HCT116 (cell line): ENCODE results near the gene EXOSC7. TPM values are rescaled to one million over a fixed set of nuclear protein-coding genes. Genes with fewer than 3 reads are reported as not detected.

Source experiments
- ATAC-seq: fragments of 200-7000 bp; cut with Tn5 transposase; 2 replicates; pipeline ENCODE4 v1.9.1; 2020; ENCODE audit warnings: mild to moderate bottlenecking, moderate library complexity
- BruUV-seq: library from RNA; stranded (reverse); fragments of 400-500 nt; replicated peaks from 2 replicates; lab custom pipeline; 2021; lab: Mats Ljungman, UMichigan
- CTCF ChIA-PET: fragments of 300-600 bp; sonication (Branson Sonifier 250); formaldehyde crosslinking; loops from one replicate; lab custom pipeline; 2021; ENCODE audit warnings: antibody characterized with exemption; lab: Charles Lee
- POLR2A ChIA-PET: fragments of 300-600, 350-600 bp; sonication (Branson Sonifier 250); formaldehyde crosslinking; loops from one replicate; lab custom pipeline; 2021; ENCODE audit warnings: antibody characterized with exemption; lab: Charles Lee
- RAD21 ChIA-PET, 2 experiments: fragments of 300-600 bp; sonication (Branson Sonifier 250); formaldehyde crosslinking; loops; one replicate each; lab custom pipeline; 2023; ENCODE audit warnings: low total read pairs in 2 of 2; ENCODE audit not compliant: uncharacterized antibody in 2 of 2, unreplicated experiment in 2 of 2, low non-redundant PET in 1 of 2; lab: Charles Lee
- DNase-seq: peaks from one replicate; pipeline ENCODE4 v3.0.0-alpha.2; 2010; ENCODE audit warnings: low read depth, low spot score
- H2AFZ ChIP-seq: fragments of 200-600 bp; shearing (Covaris generic), sonication (generic); 2 replicates; pipeline ENCODE4 v1.6.1; 2017; ENCODE audit warnings: low read depth, mixed run types, mixed read lengths, antibody characterized with exemption, low read length; ENCODE audit not compliant: poor library complexity, severe bottlenecking
- H3K27ac ChIP-seq: 2 replicates; pipeline ENCODE4 v1.5.1; 2012; ENCODE audit warnings: low read depth, low read length
- H3K27me3 ChIP-seq: fragments of 200-600 bp; sonication (generic); 2 replicates; pipeline ENCODE4 v1.6.1; 2016; ENCODE audit warnings: mixed run types, low read length, mixed read lengths; ENCODE audit not compliant: insufficient read depth
- H3K36me3 ChIP-seq, 2 experiments: fragments of 200-500 bp in 1 of 2; fragments of 200-600 bp in 1 of 2; sonication (Bioruptor generic) in 1 of 2; sonication (generic) in 1 of 2; 2 replicates each; pipeline versions ENCODE4 v1.5.1 to v1.6.1; 2014 to 2016; ENCODE audit warnings: low read length in 2 of 2, inconsistent platforms in 1 of 2, mixed read lengths in 1 of 2, mixed run types in 1 of 2; ENCODE audit not compliant: insufficient read depth in 2 of 2, control insufficient read depth in 1 of 2
- H3K4me1 ChIP-seq, 2 experiments: fragments of 200-600 bp in 1 of 2; sonication (generic) in 1 of 2; 2 replicates each; pipeline versions ENCODE4 v1.5.1 to v1.6.1; 2012 to 2017; ENCODE audit warnings: low read length in 2 of 2, inconsistent platforms in 1 of 2, mild to moderate bottlenecking in 1 of 2, mixed read lengths in 1 of 2, mixed run types in 1 of 2, moderate library complexity in 1 of 2; ENCODE audit not compliant: insufficient read depth in 2 of 2, control insufficient read depth in 1 of 2
- H3K4me2 ChIP-seq: fragments of 200-600 bp; sonication (generic); 2 replicates; pipeline ENCODE4 v1.6.1; 2017; ENCODE audit warnings: mixed run types, low read length, mixed read lengths
- H3K4me3 ChIP-seq, 2 experiments: fragments of 200-600 bp in 1 of 2; sonication (generic) in 1 of 2; replicated peaks in 1 of 2; 2 replicates each; pipeline ENCODE4 v1.5.1; 2011 to 2016; ENCODE audit warnings: low read length in 2 of 2, control low read depth in 1 of 2, low read depth in 1 of 2, mild to moderate bottlenecking in 1 of 2, mixed read lengths in 1 of 2, mixed run types in 1 of 2
- H3K79me2 ChIP-seq: fragments of 200-600 bp; sonication (generic); 2 replicates; pipeline ENCODE4 v1.6.1; 2017; ENCODE audit warnings: mild to moderate bottlenecking, mixed run types, low read length, moderate library complexity, mixed read lengths; ENCODE audit not compliant: insufficient read depth
- H3K9ac ChIP-seq: fragments of 200-600 bp; sonication (generic); 2 replicates; pipeline ENCODE4 v1.6.1; 2016; ENCODE audit warnings: low read length, mixed read lengths
- H3K9me2 ChIP-seq: fragments of 200-600 bp; sonication (generic), shearing (Covaris generic); 2 replicates; pipeline ENCODE4 v1.6.1; 2017; ENCODE audit warnings: mixed run types, mild to moderate bottlenecking, moderate library complexity; ENCODE audit not compliant: insufficient read depth
- H3K9me3 ChIP-seq, 2 experiments: fragments of 200-500 bp in 1 of 2; fragments of 200-600 bp in 1 of 2; sonication (Bioruptor generic) in 1 of 2; sonication (generic) in 1 of 2; 2 replicates each; pipeline ENCODE4 v1.6.1; 2014 to 2017; ENCODE audit warnings: low read length in 2 of 2, mixed read lengths in 2 of 2, inconsistent platforms in 1 of 2, low read depth in 1 of 2, mild to moderate bottlenecking in 1 of 2, mixed run types in 1 of 2, moderate library complexity in 1 of 2; ENCODE audit not compliant: control insufficient read depth in 1 of 2, insufficient read depth in 1 of 2
- H4K20me1 ChIP-seq: fragments of 200-600 bp; sonication (generic), shearing (Covaris generic); 2 replicates; pipeline ENCODE4 v1.6.1; 2017; ENCODE audit warnings: mixed run types, mild to moderate bottlenecking, moderate library complexity; ENCODE audit not compliant: insufficient read depth
- CBX3 ChIP-seq: IDR thresholded peaks from 2 replicates; pipeline ENCODE4 v1.6.1; 2012; ENCODE audit warnings: low read depth
- CEBPB ChIP-seq: IDR thresholded peaks from 2 replicates; pipeline ENCODE4 v1.6.1; 2012; ENCODE audit warnings: low read depth
- EGR1 ChIP-seq: IDR thresholded peaks from 2 replicates; pipeline ENCODE4 v1.6.1; 2012; ENCODE audit warnings: low read depth
- ELF1 ChIP-seq: IDR thresholded peaks from 2 replicates; pipeline ENCODE4 v1.6.1; 2012; ENCODE audit warnings: low read depth, borderline replicate concordance
- EZH2phosphoT487 ChIP-seq: fragments of 200-600 bp; IDR thresholded peaks from 2 replicates; pipeline ENCODE4 v1.6.1; 2018; ENCODE audit warnings: antibody characterized with exemption, borderline replicate concordance
- FOSL1 ChIP-seq: IDR thresholded peaks from 2 replicates; pipeline ENCODE4 v1.6.1; 2012; ENCODE audit warnings: low read depth
- POLR2A ChIP-seq: IDR thresholded peaks from 2 replicates; pipeline ENCODE4 v1.7.0; 2011; ENCODE audit warnings: borderline replicate concordance; ENCODE audit not compliant: insufficient read depth, insufficient read length; ENCODE audit errors: extremely low read depth
- SRF ChIP-seq: IDR thresholded peaks from 2 replicates; pipeline ENCODE4 v1.6.1; 2012; ENCODE audit warnings: low read depth
- YY1 ChIP-seq: IDR thresholded peaks from 2 replicates; pipeline ENCODE4 v1.6.1; 2011; ENCODE audit warnings: low read length, low read depth, moderate library complexity, mild to moderate bottlenecking; ENCODE audit not compliant: insufficient replicate concordance; ENCODE audit errors: extremely low read depth
- ZNF274 ChIP-seq: fragments of 200-500 bp; sonication (Bioruptor generic); IDR thresholded peaks from 2 replicates; pipeline ENCODE4 v1.6.1; 2014; ENCODE audit warnings: mild to moderate bottlenecking, low read depth, low read length, inconsistent platforms
- intact Hi-C: fragments of 100-400 bp; cut with micrococcal nuclease; formaldehyde crosslinking; loops from 2 replicates; pipeline ENCODE4 v1.10.0; 2022
- total RNA-seq: library from RNA; stranded (reverse); gene quantifications from one replicate; pipeline ENCODE4 v1.2.1, GENCODE V29; 2021; ENCODE audit not compliant: unreplicated experiment
- TF ChIP-seq, protein P1 (sequence below): IDR thresholded peaks from 2 replicates; pipeline ENCODE4 v1.6.1; 2012; ENCODE audit warnings: low read depth
- TF ChIP-seq, protein P2 (sequence below): IDR thresholded peaks from 2 replicates; pipeline ENCODE4 v1.6.1; 2012

The EXOSC7 gene
- total RNA-seq, 1 experiment from 2014 or later: 72.6 TPM

DNA sequence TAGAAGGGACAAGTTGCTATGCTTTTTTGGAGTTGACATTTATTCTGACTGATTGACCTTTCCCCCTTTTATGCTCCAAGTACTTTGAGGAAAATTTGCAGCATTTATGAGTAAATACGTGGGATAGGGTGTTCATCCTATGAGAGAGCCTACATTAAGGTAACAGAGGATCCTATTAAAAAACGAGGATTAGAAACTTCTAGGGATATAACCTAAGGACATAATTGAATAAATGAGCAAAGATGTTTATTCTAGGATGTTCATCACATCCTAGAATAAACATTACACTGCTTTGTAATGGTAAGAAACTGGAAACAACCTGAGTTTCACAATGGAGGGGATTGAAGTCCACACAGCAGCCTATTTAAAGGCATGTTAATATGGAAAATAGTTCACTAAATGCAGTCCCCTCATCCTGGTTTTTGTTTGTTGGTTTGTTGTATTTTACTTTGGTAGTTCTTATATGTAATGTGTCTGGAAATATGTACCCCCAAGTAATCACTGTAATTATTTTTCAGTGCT is 26.2 kb downstream of the EXOSC7 start:
- Histone ChIP-seq H3K4me1 (no peaks in the 10 kb centered on the region), H3K36me3 (peaks cover 27 to 51% of the 10 kb centered on the region in 2 experiments; a peak in 3 of 4 replicates), H3K4me2 (no peak overlapping the region), H3K9ac (no peak overlapping the region)
- ChIA-PET CTCF (no interaction called here), POLR2A (no interaction called here)
- TF ChIP-seq EGR1: no peak
- TF ChIP-seq CBX3: no peak
- TF ChIP-seq, all 23 proteins: peak for 0
- Histone ChIP-seq H3K79me2 (peaks cover 4% of the 10 kb centered on the region), H3K27me3 (no peaks in the 10 kb centered on the region), H3K9me3 (no peaks in the 10 kb centered on the region), H4K20me1 (no peaks in the 10 kb centered on the region), H3K27ac (no peak overlapping the region), H3K4me3 (no peak overlapping the region), H3K9me2 (no peaks in the 10 kb centered on the region), H2AFZ (no peak overlapping the region)
- ATAC-seq (no peak), DNase-seq (no peak)
- intact Hi-C loops: no loop called here
- RAD21 ChIA-PET: no interaction called here
- no TSS peak for BruUV-seq

DNA sequence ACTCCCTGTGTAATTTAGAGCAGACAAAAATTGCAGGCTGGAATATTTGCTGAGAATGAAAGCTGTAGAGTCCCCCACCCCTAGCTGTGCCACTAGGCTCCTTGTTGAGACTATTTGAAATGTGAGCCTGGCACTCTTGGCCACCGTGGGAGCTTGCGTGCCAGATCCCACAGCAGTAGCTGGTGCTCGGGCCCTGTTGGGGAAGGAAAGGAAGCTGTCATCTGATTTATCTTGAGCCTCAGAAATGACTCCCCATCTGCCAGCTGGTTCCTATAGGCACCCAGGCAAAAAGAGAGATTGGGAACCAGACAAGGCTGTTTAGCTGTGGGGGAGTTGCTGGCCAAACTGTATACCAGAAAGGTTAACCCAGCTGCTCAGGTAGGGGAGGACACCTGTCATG is 26.7 kb downstream of the EXOSC7 start:
- Histone ChIP-seq H3K9ac (no peak overlapping the region), H3K79me2 (peaks cover 4% of the 10 kb centered on the region), H3K9me3 (no peaks in the 10 kb centered on the region), H3K27ac (no peak overlapping the region)
- TSS peak; percentile 8 for BruUV-seq
- ATAC-seq: no peak
- TF ChIP-seq ELF1 (no peak), CEBPB (no peak), CBX3 (no peak), EZH2phosphoT487 (no peak), SRF (no peak), YY1 (no peak), ZNF274 (no peak), POLR2A (no peak), FOSL1 (no peak)
- TF ChIP-seq, protein P1, sequence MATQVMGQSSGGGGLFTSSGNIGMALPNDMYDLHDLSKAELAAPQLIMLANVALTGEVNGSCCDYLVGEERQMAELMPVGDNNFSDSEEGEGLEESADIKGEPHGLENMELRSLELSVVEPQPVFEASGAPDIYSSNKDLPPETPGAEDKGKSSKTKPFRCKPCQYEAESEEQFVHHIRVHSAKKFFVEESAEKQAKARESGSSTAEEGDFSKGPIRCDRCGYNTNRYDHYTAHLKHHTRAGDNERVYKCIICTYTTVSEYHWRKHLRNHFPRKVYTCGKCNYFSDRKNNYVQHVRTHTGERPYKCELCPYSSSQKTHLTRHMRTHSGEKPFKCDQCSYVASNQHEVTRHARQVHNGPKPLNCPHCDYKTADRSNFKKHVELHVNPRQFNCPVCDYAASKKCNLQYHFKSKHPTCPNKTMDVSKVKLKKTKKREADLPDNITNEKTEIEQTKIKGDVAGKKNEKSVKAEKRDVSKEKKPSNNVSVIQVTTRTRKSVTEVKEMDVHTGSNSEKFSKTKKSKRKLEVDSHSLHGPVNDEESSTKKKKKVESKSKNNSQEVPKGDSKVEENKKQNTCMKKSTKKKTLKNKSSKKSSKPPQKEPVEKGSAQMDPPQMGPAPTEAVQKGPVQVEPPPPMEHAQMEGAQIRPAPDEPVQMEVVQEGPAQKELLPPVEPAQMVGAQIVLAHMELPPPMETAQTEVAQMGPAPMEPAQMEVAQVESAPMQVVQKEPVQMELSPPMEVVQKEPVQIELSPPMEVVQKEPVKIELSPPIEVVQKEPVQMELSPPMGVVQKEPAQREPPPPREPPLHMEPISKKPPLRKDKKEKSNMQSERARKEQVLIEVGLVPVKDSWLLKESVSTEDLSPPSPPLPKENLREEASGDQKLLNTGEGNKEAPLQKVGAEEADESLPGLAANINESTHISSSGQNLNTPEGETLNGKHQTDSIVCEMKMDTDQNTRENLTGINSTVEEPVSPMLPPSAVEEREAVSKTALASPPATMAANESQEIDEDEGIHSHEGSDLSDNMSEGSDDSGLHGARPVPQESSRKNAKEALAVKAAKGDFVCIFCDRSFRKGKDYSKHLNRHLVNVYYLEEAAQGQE: no peak
- TF ChIP-seq, protein P2, sequence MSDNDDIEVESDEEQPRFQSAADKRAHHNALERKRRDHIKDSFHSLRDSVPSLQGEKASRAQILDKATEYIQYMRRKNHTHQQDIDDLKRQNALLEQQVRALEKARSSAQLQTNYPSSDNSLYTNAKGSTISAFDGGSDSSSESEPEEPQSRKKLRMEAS: no peak
- TF ChIP-seq, all 23 proteins: peak for 0
- Histone ChIP-seq H3K4me1 (no peaks in the 10 kb centered on the region), H3K4me3 (no peak overlapping the region), H4K20me1 (no peaks in the 10 kb centered on the region), H3K36me3 (peaks cover 27 to 46% of the 10 kb centered on the region in 2 experiments; a peak in 3 of 4 replicates), H2AFZ (no peak overlapping the region), H3K9me2 (no peaks in the 10 kb centered on the region), H3K4me2 (no peak overlapping the region), H3K27me3 (no peaks in the 10 kb centered on the region)
- CTCF ChIA-PET: no interaction called here
- POLR2A ChIA-PET: no interaction called here
- no peak for DNase-seq
- intact Hi-C loops: no loop called here
- RAD21 ChIA-PET: no interaction called here
